ENCODE data around the gene AKR1D1.

DNA sequence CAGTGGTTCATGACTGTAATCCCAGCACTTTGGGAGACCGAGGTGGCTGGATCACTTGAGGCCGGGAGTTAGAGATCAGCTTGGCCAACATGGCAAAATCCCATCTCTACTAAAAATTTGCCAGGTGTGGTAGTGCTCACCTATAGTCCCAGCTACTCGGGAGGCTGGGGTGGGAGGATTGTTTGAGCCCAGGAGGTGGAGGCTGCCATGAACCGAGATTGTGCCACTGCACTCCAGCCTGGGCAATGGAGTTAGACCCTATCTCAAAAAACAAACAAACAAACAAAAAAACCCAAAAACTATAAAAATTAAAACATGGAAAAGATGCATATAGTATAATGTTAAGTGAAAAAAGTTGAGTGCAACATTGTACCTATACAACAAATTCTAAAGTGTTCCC, 81.4 kb downstream of the AKR1D1 start:
- TF ChIP-seq, protein P1, sequence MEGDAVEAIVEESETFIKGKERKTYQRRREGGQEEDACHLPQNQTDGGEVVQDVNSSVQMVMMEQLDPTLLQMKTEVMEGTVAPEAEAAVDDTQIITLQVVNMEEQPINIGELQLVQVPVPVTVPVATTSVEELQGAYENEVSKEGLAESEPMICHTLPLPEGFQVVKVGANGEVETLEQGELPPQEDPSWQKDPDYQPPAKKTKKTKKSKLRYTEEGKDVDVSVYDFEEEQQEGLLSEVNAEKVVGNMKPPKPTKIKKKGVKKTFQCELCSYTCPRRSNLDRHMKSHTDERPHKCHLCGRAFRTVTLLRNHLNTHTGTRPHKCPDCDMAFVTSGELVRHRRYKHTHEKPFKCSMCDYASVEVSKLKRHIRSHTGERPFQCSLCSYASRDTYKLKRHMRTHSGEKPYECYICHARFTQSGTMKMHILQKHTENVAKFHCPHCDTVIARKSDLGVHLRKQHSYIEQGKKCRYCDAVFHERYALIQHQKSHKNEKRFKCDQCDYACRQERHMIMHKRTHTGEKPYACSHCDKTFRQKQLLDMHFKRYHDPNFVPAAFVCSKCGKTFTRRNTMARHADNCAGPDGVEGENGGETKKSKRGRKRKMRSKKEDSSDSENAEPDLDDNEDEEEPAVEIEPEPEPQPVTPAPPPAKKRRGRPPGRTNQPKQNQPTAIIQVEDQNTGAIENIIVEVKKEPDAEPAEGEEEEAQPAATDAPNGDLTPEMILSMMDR (IDR thresholded peaks at IDR 0.05): no peak
- TF ChIP-seq POLR2A (IDR thresholded peaks at IDR 0.05): no peak
